Stimulated activated CD8-positive, alpha-beta memory T cell treated with anti-CD3 and anti-CD28 coated beads, Interleukin-12 subunit alpha, Interleukin-12 subunit beta, amount 100 ng/mL, for 4 hours (primary cell): ENCODE results near the gene KCNAB3.

Experiments used
- DNase-seq: peaks from one replicate; pipeline ENCODE4 v3.0.0-alpha.2; 2020; ENCODE audit warnings: low read depth

Gene KCNAB3

DNA sequence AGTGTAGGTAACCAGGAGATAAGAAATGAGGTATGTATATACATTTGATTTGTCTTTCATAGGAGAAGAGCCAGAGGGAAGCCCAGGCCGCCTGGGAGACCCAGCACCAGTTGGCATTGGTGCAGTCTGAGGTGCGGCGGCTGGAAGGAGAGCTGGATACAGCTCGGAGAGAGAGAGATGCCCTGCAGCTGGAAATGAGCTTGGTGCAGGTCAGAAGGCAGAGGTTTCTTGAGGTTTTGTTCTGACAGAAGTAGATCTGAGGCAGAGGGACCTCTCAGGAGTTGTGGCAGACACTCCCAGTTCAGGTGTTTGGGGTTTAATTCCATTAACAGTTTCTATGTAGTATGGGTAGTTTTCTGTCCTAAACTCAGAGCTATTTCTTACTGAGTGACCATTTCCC lies 10.4 kb upstream of the KCNAB3 start:
- no peak for DNase-seq

DNA sequence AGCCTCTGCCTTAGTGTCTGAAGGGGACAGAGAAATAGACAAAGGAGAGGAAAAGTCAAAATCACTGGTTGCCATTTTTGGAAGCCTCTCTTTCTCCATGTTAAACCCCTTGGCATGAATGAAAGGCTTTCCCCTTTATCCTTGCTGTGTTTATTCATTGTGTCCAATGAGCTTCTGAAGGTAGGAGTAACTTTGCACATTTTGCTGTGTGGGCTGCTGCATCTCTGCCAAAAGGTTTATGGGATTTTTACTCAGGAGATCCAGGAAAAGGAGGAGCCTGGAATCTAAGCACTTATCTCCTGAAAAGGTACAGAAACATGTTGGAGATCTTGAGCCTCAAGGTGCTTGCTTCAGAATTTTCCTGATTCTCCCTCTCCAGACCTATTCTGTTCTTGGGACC lies 6.2 kb upstream of the KCNAB3 start:
- DNase-seq = no peak

DNA sequence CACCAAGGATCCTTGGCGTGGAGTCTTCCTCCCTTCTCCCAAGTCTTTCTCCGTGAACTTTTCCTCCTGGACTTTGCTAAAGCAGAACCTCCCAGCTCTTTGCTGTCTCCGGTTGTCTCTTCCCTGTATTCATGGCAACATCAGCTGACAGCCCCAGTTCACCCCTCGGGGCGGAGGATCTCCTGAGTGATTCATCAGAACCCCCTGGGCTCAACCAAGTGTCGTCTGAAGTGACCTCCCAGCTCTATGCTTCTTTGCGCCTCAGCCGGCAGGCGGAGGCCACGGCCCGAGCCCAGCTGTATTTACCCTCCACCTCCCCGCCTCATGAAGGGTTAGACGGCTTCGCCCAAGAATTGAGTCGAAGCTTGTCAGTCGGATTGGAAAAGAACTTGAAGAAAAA lies 3.3 kb upstream of the KCNAB3 start:
- DNase-seq = no peak

DNA sequence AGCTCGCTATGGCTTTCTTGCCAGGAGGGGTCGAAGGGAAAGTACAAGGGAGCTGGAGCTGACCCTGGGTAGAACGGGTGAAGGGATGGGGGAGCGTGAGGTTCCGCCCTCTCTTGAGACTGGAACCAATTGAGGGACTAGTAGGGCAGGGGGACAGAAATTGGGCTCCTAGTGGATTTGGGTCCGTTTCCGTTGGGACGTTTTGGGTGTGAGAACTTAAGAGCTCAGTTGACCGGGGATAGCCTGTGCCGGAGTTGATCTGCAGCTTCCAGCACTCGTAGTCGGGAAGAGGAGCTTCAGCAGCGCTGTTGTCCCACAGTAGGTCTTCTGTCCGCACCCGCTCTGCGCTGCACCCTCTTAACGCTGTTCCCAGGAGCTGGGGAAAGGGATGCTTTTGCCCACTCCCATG lies 2.8 kb upstream of the KCNAB3 start:
- DNase-seq = no peak

DNA sequence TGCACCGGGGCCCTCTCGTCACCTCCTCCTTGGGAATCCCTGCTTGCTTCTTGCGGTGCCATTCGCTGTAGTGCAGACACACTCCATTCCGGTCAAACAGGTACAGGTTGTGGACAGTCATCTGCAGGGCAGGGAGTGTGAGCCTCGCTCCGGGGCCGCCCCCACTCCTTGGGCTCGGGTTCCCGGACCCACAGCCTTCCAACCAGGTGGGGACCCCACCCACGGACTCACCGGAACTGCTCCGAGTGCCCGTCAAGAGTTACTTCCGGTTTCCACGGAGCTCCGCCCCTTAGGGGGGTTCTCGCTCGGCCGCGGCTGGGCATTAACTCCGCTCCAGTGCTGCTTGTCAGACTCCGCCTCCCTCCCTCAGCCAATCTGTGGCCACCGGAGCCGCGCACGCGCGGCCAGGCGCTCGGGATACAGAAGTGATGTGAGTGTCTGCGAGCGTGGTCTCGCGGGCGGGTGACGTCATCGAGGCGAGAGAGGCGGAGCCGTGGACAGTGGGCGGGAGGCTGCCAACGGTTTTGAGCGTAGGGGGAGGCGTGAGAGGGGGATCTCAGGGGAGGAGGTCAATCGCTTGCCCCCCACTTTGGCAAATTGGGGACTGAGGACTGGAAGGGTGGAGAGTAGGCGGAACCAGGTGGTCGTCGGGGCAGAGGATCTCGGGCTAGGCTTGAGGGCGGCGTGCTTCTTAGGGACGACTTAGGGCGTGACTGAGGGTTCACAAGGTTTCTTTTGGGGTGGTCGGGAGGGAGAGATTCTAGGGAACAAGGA lies 2.2 kb upstream of the KCNAB3 start, which contains the start of the genes CNTROB and TRAPPC1:
CNTROB (plus strand) TSS at position 498 of the 774 bp plus-strand sequence. CDS start 874 bp downstream, outside the sequence.
TRAPPC1 (minus strand) TSS at position 238 of the 774 bp plus-strand sequence; CDS start at position 121, 117 bp downstream.
- peak; percentile 99 for DNase-seq

DNA sequence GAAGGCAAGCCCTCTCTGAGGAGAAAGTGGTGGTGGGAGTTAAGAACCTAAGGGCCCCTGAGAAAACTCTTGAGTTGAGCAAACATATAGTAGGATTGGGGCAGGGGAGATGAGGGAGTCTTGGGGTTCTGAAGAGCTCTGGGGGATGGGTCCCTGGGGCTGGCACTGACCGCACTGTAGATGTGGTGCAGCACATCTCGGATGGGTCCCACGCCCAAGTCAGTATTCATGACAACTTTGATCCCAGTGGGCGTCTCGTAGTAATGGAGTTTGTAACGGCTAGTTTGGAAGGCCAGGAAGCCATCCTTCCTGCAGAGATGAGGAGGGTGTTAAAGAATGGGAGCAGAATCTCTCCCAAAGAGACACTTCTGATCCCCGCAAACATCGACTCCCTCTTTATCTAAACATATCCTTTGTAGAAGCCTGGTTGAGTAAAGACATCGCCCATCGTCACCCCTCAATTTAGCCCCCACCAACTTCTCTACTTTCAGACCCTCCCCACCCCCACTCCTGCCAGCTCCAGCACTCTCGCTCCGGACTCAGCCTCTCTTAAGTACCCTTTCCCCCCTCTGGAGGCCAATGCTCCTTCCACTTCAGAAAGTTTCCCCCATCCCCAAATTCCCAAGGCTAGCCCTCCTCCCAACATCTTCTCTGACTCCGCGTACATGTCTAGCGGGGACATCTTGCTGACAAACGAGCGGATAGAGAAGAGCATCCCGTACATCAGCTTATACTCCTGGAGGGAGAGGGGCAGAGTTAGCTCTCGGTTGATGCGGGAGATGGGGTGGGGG lies 1.4 kb upstream of the KCNAB3 start:
- DNase-seq = no peak

DNA sequence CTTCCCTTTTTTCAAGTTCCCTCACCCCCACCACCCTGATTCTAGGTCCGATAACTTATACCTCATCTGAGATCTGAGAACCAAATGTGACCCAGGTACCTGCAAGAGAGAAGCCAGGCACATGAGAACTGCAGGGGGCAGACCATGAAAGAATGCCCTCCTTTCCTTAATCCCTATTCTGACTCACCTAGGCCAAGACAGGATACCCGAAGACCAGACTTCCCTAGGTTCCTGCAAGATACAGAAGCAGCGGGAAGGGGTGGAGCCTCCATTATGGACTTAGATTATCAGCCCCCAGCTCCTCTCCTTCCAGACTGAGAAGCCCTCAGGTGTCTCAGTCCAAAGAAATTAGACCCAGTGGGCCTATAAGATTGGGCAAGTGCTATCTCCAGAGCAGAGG lies 2.1 kb downstream of the KCNAB3 start:
- no peak for DNase-seq

DNA sequence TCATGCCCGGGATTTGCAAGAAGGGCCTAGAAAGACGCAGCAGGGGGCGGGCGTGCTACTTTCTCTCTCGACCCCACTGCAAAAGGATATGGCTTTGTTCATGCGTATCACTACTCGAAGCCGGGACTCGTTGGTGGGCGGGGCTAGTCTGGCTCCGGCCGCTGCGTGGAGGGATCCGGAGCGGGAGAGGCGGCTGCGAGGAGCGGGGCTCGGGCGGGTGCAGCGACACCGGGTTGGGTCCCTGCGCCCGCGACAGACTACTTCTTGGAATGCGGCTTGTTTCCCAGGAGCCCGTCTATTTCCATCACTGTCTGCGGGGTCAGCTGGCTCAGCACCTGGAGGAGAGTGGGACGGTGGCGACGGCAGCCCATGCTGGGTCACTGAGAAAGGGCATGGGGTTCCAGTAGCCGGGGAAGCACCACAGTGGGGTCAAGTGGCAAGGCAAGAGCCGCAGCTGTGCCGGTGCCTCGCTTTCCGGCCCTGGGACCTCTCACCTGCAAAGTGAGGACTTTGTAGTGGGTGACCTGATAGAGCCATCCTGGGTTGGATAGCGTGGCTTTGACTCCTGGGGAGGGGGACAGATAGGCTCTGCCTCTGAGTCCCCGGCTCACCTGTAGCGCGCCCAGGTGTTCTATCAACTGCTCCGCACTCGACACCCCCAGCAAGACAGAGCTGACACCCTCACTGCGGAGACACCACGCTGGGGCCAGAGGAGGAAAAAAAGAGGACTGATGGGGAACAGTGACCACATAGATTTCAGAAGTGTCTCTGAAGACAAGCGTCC lies 6.6 kb downstream of the KCNAB3 start:
- peak; percentile 69 for DNase-seq

DNA sequence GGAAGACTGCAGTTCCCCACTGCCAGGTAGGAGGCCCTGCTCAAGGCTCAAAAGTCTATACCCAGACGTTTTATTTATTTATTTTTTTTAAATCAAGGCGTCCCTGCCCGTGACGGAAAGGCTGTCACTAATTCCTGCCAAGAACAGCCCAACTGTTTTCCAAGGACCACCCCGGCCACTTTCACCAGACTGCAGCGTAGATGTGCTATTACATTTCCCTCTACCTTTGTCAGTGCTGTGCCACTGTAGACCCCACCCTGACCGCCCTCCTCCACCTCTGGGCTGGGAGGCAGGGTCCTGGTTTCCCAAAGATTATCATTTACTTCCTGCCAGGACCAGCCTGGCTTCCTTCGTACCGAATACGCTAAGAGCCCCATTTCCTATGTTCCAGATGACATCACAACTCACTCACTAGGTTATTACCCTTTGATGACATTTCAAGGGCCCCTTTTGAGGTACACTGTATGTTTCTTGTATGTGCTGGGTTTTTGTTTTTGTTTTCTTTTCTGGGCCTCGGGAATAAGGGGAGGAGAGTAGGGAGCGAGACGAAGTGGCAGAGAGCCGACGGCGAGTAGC lies 7.3 kb downstream of the KCNAB3 start:
- DNase-seq = no peak

DNA sequence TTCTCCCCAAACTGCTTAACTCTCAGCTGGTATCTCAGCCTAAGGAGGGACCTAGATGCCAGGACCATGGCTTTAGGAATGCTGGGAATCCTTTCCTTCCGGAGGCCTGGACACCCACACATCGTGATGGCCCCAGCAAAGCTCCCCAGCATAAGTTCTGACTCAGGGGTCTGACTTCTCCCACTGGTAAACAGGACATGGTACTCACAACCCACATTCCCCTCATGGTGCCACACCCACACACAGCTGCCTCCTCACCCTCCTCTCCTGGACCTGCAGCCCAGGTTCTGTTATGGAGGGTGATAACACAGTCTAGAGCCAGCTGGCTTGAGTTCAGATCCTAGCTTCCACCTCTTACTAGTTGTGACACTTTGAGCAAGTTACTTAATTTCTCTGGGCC lies 12.8 kb downstream of the KCNAB3 start:
- no peak for DNase-seq

DNA sequence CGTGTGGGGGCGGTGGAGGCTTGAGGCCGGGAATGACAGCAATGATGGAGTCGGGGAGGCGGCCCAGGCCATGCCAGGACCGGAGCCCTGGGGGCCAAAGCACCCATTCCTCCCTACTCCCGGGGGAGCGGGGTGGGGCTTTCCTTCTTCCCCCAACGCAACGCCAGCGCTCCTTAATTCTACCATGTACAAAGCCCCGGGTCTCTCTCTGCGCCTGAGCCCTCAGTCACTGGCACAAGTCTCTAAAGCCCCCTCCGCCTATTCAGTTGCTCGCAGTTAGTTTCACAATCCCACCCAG lies 13.3 kb downstream of the KCNAB3 start:
- DNase-seq = no peak

DNA sequence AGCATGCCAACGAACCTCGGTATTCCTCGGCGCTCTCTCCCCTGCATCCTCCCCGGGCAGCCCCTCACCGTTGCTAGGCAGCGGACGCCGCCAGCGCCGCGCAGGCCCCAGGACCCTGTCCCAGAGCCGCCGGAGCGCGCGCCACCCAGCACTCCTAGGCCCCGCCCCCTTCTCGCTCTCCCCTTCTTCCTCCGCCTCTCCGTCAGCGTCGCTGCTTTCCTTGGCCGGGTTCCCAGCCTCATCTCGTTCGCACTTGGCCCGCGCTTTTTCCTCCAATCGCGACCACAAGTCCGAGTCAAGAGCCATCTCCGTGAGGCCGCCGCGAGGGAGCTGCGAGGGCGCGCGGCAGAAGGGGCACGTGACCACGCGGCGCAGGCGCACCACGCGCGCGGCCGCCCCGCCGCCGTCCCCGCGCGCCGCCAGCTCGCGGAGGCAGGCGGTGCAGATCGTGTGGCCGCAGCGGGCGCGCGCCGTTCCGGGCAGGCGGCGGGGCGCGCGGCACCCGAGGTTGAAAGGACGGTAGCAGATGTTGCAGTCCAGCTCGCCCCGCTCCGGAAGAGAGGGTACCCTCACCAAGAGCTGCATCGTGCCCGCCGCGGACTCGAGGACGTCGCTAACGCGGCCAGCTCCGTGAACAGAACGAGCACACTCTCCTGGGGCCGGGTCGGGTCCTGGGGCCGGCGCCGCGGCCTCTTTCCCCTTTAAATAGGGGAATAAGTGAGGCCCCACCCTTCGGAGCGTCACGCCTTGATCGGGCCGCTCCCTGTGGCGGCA lies 13.9 kb downstream of the KCNAB3 start, which contains the start of gene RNF227:
RNF227 (minus strand) TSS at position 679 of the 774 bp plus-strand sequence; CDS start at position 585, 94 bp downstream.
- DNase-seq = peak; percentile 72

DNA sequence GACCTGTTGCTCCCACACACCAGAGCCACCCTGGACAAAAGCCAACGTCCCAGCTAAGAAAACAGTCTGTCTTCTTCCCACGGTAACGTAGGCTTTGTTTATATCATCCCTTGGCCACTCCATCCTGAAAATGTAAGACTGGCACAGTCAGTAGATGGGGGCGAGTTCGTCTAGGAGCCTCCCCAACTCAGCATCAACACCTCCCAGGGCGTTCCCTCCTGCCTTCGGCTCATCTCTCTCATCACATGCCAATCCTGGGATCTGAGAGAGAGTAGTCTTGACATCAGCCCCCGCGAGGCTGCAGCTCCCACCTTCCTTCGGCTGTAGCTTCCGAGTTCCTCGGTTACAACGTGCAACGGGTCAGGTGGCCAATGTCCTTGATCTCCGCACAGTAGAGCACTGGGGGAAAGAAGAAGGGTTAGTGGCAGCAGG lies 14.5 kb downstream of the KCNAB3 start:
- no peak for DNase-seq

DNA sequence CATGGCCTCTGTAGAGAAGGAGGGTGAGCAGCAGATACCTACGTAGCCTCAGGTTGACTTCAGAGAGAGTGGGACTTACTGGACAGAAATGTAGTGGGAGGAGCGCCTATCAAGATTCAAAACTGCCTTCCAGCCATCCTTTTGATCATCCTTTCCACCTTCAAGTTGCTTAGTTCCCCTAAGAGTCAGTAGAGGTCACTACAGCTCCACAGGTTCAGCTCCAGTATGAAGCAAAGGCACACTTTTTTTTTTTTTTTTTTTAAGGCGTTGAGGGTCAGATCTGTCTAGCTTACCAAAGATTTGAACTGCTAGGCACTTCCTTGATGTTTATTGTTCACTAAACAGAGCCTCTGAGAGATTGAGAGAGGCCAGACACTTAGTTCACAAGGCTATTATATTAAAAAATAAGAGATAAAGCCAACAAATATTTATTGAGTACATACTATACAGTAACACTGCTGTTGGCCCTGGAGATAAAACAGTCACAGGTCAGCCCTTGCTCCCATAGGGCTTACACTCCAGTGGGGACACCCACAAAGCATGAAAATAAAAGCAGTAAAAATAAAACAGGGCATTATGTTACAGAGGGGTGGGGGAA lies 16.6 kb downstream of the KCNAB3 start:
- DNase-seq = no peak

DNA sequence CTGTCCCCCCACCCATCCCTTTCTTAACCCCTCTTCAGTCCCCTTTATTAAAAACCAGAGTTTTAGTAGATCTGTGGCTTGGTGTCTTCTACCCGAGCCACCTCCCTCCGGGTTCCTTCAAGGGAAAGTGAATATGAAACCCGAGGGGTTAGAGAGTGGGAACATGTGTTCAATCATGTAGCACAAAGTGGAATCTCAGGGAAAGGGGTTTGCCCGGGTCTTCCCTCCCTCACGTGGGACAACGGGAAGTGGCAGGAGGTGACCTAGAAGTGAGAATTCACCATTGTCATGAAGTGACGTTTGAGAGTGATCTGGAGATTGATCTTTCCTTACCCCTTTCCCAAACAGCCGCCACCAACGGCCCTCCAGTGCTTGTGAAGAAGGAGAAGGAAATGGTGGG lies 18.5 kb downstream of the KCNAB3 start:
- DNase-seq = no peak

DNA sequence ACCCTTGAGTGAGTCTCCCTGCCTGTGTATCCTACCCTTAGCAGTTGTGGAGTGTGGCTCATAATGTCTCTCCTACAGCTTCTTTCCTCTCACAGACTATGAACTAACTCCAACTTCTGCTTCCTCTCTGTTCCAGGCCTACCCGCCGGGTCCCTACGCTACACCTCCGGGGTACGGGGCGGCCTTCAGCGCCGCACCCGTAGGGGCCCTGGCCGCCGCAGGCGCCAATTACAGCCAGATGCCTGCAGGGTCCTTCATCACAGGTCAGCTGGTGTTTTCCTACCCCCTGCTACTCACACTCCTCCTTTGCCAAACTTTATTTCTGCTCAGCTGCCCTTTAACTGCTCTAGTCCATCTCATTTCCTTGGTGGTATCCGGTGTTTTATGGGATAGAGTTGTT lies 18.9 kb downstream of the KCNAB3 start:
- DNase-seq = no peak

DNA sequence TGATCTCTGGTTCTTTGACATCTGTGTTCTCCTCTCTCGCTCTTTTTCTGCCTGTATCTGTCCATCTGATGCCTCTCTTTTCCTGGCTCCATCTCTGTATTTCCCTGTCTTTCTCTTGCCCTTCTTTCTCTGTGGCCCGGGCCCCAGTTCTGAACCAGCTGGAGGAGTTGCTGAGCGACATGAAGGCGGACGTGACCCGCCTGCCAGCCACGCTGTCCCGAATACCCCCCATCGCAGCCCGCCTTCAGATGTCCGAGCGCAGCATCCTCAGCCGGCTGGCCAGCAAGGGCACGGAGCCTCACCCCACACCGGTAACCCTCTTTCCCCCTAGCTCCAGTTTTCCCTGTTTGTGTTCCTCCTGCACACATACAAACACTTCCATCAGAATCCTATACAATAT lies 19.4 kb downstream of the KCNAB3 start:
- DNase-seq = no peak

DNA sequence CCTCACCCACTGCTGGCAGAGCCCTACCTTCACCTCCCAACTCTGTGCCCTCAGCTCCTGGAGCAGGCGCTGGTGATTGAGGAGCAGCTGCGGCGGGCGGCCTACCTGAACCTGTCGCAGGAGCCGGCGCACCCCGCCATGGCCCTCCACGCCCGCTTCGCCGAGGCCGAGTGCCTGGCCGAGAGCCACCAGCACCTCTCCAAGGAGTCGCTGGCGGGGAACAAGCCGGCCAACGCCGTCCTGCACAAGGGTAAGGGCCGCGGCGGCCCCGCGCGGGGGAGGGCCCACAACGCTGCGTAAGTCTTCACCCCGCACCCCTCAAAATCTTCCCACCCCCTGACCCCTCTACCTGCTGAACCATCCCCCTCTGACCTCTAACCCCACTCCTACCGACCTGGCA lies 20.6 kb downstream of the KCNAB3 start:
- DNase-seq = no peak

DNA sequence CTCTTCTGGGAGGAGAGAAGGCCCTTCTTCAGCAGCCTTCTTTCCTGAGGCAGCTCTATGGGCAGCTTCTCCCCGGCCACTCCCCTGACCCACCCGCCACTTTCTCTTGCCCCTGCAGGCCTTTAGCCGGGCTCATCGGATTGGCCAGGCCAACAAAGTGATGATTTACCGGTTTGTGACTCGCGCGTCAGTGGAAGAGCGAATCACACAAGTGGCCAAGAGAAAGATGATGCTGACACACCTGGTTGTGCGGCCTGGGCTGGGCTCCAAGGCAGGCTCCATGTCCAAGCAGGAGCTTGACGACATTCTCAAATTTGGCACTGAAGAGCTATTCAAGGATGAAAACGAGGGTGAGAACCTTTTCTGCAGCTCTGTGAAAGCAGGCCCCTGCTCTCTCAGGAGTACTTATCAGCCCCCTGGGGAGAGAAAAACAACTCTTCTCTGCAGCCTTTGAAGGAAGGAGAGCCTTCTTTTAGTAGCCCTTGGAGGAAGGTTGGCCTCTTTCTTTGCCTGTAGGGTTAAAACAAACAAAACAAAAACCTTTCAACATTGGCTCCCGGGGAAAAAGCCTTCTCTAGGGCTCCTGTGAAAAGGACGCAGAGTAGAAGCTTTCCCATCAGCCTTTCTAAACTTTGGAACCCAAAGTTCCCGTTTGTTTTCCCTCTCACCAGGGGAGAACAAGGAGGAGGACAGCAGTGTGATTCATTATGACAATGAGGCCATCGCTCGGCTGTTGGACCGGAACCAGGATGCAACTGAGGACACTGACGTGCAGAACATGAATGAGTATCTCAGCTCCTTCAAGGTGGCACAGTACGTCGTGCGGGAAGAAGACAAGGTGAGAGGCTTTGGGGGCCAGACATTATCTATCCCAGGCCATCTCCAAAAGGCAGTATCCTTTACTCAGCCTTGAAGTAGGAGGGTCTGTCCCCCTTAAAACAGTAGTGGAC lies 26.2 kb downstream of the KCNAB3 start:
- no peak for DNase-seq

DNA sequence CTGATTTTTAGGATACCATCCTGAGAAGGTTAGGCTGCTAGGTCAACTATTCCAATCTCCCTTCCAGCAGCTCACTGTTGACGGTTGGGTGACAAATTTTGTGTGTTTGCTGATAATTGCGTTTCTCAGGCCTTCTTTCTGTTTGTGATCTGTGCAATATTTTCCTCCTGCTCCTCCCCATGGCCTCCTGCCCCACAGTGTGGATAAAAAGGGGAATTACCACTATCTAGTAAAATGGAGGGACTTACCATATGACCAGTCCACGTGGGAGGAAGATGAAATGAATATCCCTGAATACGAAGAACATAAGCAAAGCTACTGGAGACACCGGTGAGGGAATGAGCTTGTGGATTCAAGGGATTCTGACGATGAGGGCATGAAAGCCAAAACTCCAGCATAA lies 31.9 kb downstream of the KCNAB3 start:
- DNase-seq = no peak
